Measurements from ENCODE around the gene TMEM94. TPM values are rescaled to one million over a fixed set of nuclear protein-coding genes. Genes with fewer than 3 reads are reported as not detected.

The TMEM94 gene
- total RNA-seq, 4 donors from 2014 or later = 19.3 to 56.5 (median 28.3) TPM

DNA sequence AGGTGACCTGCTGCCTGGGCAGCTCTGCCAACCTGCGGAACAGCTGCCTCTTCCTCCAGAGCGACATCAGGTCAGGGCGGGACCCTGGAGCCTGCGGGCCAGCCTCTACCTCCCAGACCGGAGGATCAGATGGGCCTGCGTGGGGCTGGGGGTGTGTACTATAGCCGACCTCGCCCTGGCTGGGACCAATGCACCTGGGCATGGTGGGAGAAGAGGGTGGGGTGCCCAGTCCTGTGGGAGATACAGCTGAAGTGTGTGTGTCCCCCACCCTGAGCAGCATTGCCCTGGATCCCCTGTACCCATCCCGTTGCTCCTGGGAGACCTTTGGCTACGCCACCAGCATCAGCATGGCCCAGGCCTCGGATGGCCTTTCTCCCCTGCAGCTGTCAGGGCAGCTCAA lies 39.6 kb downstream of the TMEM94 start:
- H3K27ac ChIP-seq = no peak overlapping the region
- no peak overlapping the region for H3K4me3 ChIP-seq
- TF ChIP-seq, protein P1, sequence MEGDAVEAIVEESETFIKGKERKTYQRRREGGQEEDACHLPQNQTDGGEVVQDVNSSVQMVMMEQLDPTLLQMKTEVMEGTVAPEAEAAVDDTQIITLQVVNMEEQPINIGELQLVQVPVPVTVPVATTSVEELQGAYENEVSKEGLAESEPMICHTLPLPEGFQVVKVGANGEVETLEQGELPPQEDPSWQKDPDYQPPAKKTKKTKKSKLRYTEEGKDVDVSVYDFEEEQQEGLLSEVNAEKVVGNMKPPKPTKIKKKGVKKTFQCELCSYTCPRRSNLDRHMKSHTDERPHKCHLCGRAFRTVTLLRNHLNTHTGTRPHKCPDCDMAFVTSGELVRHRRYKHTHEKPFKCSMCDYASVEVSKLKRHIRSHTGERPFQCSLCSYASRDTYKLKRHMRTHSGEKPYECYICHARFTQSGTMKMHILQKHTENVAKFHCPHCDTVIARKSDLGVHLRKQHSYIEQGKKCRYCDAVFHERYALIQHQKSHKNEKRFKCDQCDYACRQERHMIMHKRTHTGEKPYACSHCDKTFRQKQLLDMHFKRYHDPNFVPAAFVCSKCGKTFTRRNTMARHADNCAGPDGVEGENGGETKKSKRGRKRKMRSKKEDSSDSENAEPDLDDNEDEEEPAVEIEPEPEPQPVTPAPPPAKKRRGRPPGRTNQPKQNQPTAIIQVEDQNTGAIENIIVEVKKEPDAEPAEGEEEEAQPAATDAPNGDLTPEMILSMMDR (IDR thresholded peaks at IDR 0.05) = no peak
- no peak for TF ChIP-seq POLR2A (IDR thresholded peaks at IDR 0.05)
- H3K4me1 ChIP-seq = peaks cover 0 to 28% (median 0%) of the 10 kb centered on the region in 3 donors
- 90 to 94% methylated on average over 5 to 6 of the region's 11 CpGs for WGBS, 2 donors
- peaks cover 20 to 100% (median 40%) of the 10 kb centered on the region in 3 donors for H3K36me3 ChIP-seq
- intact Hi-C loops (cut with DNase I) = loop anchor here (10.0 kb wide), 1 partner anchor 61 kb away; no protein-coding TSS in a partner anchor
- no peak for DNase-seq
- H3K9me3 ChIP-seq = no peaks in the 10 kb centered on the region
- H3K27me3 ChIP-seq = no peaks in the 10 kb centered on the region

DNA sequence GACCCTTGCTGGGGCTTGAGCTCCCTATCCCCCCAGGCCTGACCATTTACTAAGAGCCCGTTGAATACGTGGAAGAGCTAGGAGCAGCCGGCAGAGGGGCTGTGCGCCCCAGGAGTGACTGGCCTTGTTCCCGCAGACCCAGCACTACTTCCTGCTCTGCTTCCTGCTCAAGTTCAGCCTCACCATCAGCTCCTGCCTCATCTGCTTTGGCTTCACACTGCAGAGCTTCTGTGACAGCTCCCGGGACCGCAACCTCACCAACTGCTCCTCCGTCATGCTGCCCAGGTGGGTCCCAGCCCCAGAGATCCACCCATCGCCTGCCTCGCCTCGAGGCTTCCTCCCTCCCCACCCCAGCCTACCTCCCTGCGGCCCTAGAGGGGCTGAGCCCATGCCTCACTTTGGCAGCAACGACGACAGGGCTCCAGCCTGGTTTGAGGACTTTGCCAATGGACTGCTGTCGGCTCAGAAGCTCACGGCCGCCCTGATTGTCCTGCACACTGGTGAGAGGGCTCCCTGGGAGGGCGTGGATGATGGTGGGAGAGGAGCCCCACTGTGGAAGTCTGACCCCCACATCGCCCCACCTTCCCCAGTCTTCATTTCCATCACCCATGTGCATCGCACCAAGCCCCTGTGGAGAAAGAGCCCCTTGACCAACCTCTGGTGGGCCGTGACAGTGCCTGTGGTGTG lies 41.7 kb downstream of the TMEM94 start:
- 54 to 80% methylated on average over 8 to 9 of the region's 21 CpGs for WGBS, 2 donors
- intact Hi-C loops (cut with DNase I) = loop anchor here (10.0 kb wide), 1 partner anchor 63 kb away; no protein-coding TSS in a partner anchor
- no peaks in the 10 kb centered on the region for H3K9me3 ChIP-seq
- no peak for TF ChIP-seq POLR2A (IDR thresholded peaks at IDR 0.05)
- TF ChIP-seq, protein P1 (IDR thresholded peaks at IDR 0.05) = no peak
- peak overlapping the region in 1 of 4 donors; percentile 48 for H3K27ac ChIP-seq
- peaks cover 0 to 42% (median 0%) of the 10 kb centered on the region in 3 donors for H3K4me1 ChIP-seq
- H3K36me3 ChIP-seq = peaks cover 14 to 100% (median 23%) of the 10 kb centered on the region in 3 donors
- no peak for DNase-seq
- H3K27me3 ChIP-seq = no peaks in the 10 kb centered on the region
- H3K4me3 ChIP-seq = no peak overlapping the region

- H3K36me3 ChIP-seq = peaks cover 12 to 100% (median 19%) of the 10 kb centered on the region in 3 donors
- TF ChIP-seq POLR2A (IDR thresholded peaks at IDR 0.05) = no peak
- TF ChIP-seq, protein P1 (IDR thresholded peaks at IDR 0.05) = no peak
- intact Hi-C loops (cut with DNase I) = loop anchor here (10.0 kb wide), 1 partner anchor 64 kb away; no protein-coding TSS in a partner anchor
- no peaks in the 10 kb centered on the region for H3K9me3 ChIP-seq
- no peak for DNase-seq
- peaks cover 0 to 48% (median 0%) of the 10 kb centered on the region in 3 donors for H3K4me1 ChIP-seq
- H3K27ac ChIP-seq = peak overlapping the region in 3 of 4 donors; percentile 39 to 48 (median 48)
- WGBS, 2 donors = 50 to 58% methylated on average over 11 of the region's 16 CpGs
- H3K4me3 ChIP-seq = no peak overlapping the region
- H3K27me3 ChIP-seq = no peaks in the 10 kb centered on the region
These were observed 42.3 kb downstream of the TMEM94 start for GRCh38 chr17:75498726-75499213.

- Histone ChIP-seq H3K9me3 (no peaks in the 10 kb centered on the region), H3K4me1 (peaks cover 0 to 50% (median 0%) of the 10 kb centered on the region in 3 donors), H3K27me3 (no peaks in the 10 kb centered on the region), H3K36me3 (peaks cover 10 to 100% (median 16%) of the 10 kb centered on the region in 3 donors), H3K27ac (peak overlapping the region in 3 of 4 donors; percentile 39 to 48 (median 48)), H3K4me3 (no peak overlapping the region)
- 50% methylated on average over 2 to 4 of the region's 16 CpGs for WGBS, 2 donors
- intact Hi-C loops (cut with DNase I) = loop anchor here (10.0 kb wide), 3 partner anchors 65 to 255 kb away; no protein-coding TSS in a partner anchor
- TF ChIP-seq POLR2A (IDR thresholded peaks at IDR 0.05) = no peak
- TF ChIP-seq, protein P1 (IDR thresholded peaks at IDR 0.05) = no peak
- no peak for DNase-seq
These were observed 43.0 kb downstream of the TMEM94 start for GRCh38 chr17:75499313-75500022.
